Endothelial cell (in vitro differentiated cells): ENCODE data around the gene SCYL1. TPM values are rescaled to one million over a fixed set of nuclear protein-coding genes. Genes with fewer than 3 reads are reported as not detected.
A peak's percentile ranks its signal among the peaks of the same experiment; 100 is the strongest.

Experiments
- DNase-seq: peaks from one replicate; pipeline ENCODE4 v3.0.0; 2021; ENCODE audit warnings: low spot score
- H3K27ac Mint-ChIP-seq: one replicate; pipeline ENCODE4 v1.8.0; 2021; ENCODE audit warnings: mixed read lengths, inconsistent platforms; ENCODE audit not compliant: unreplicated experiment
- H3K27me3 Mint-ChIP-seq: one replicate; pipeline ENCODE4 v1.8.0; 2021; ENCODE audit warnings: mild to moderate bottlenecking, moderate library complexity, mixed read lengths, inconsistent platforms; ENCODE audit not compliant: unreplicated experiment
- H3K36me3 Mint-ChIP-seq: one replicate; pipeline ENCODE4 v1.8.0; 2021; ENCODE audit warnings: mild to moderate bottlenecking, low read depth, mixed read lengths, inconsistent platforms; ENCODE audit not compliant: unreplicated experiment
- H3K4me1 Mint-ChIP-seq: one replicate; pipeline ENCODE4 v1.8.0; 2021; ENCODE audit warnings: mild to moderate bottlenecking, mixed read lengths, inconsistent platforms; ENCODE audit not compliant: unreplicated experiment
- H3K4me3 Mint-ChIP-seq: one replicate; pipeline ENCODE4 v1.8.0; 2021; ENCODE audit warnings: mild to moderate bottlenecking, mixed read lengths, inconsistent platforms; ENCODE audit not compliant: unreplicated experiment
- H3K9me3 Mint-ChIP-seq: one replicate; pipeline ENCODE4 v1.8.0; 2021; ENCODE audit warnings: mixed read lengths, inconsistent platforms; ENCODE audit not compliant: unreplicated experiment
- total RNA-seq: library from RNA; stranded (reverse); fragmentation: NEBNext Ultra II Directional; extraction: Animal tissue kit (Norgen Biotek cat#: 25700); gene quantifications from one replicate; pipeline ENCODE4 v1.2.1, GENCODE V29; 2021; ENCODE audit not compliant: unreplicated experiment
- TF ChIP-seq, protein P1 (sequence below): fragments of 200-600 bp; sonication (generic); IDR thresholded peaks from one replicate; pipeline ENCODE4 v1.5.0; 2021; ENCODE audit warnings: antibody characterized with exemption; ENCODE audit not compliant: unreplicated experiment

SCYL1 gene
- total RNA-seq, 1 donor from 2014 or later, result 99.1 TPM

DNA sequence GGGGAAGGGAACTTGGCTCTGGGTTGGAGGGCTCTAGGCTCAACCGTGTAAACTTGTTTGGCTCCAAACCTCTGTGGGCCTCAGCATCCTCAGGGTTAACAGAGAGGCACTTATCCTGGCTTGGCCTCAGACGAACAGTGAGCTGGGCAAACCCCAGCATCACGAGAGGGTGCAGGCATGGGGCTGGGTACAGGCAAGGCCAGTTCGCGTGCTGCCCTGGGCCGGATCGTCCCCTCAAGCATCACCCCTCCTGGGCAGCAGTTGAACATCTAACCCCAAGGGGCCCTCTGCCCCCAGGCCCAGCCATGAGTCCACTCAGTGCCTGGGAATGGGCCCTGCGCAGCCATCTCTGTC lies 52.9 kb downstream of the SCYL1 start:
- no peak overlapping the region for H3K4me3 Mint-ChIP-seq
- TF ChIP-seq, protein P1, sequence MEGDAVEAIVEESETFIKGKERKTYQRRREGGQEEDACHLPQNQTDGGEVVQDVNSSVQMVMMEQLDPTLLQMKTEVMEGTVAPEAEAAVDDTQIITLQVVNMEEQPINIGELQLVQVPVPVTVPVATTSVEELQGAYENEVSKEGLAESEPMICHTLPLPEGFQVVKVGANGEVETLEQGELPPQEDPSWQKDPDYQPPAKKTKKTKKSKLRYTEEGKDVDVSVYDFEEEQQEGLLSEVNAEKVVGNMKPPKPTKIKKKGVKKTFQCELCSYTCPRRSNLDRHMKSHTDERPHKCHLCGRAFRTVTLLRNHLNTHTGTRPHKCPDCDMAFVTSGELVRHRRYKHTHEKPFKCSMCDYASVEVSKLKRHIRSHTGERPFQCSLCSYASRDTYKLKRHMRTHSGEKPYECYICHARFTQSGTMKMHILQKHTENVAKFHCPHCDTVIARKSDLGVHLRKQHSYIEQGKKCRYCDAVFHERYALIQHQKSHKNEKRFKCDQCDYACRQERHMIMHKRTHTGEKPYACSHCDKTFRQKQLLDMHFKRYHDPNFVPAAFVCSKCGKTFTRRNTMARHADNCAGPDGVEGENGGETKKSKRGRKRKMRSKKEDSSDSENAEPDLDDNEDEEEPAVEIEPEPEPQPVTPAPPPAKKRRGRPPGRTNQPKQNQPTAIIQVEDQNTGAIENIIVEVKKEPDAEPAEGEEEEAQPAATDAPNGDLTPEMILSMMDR, result no peak
- no peaks in the 10 kb centered on the region for H3K9me3 Mint-ChIP-seq
- peaks cover 3% of the 10 kb centered on the region for H3K36me3 Mint-ChIP-seq
- no peak for DNase-seq
- no peak overlapping the region for H3K27ac Mint-ChIP-seq
- peaks cover 16% of the 10 kb centered on the region for H3K4me1 Mint-ChIP-seq
- H3K27me3 Mint-ChIP-seq, result peaks cover 32% of the 10 kb centered on the region

DNA sequence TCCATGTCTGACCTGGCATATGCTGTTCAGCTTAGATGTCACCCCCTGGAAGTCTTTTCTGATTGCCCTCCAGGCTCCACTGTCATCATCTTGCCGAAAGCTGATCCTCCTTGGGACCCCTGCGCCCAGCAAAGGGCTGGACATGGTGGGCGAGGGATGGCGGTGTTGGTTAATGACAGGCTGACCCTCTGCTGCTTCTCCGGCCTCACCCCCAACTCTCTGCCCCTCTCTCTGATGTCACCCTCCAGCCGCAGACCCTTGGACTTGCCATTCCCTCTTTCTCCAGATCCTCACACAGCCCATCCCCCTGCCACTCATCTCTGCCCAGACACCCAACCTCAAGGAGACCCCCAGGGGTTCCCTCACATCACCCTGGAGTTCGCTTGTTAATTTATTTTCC lies 53.3 kb downstream of the SCYL1 start:
- Mint-ChIP-seq H3K9me3 (no peaks in the 10 kb centered on the region), H3K27me3 (peaks cover 35% of the 10 kb centered on the region), H3K27ac (peak overlapping the region; percentile 61), H3K4me1 (peaks cover 14% of the 10 kb centered on the region), H3K36me3 (peaks cover 3% of the 10 kb centered on the region), H3K4me3 (peak overlapping the region; percentile 56)
- TF ChIP-seq, protein P1, result no peak
- DNase-seq, result no peak

DNA sequence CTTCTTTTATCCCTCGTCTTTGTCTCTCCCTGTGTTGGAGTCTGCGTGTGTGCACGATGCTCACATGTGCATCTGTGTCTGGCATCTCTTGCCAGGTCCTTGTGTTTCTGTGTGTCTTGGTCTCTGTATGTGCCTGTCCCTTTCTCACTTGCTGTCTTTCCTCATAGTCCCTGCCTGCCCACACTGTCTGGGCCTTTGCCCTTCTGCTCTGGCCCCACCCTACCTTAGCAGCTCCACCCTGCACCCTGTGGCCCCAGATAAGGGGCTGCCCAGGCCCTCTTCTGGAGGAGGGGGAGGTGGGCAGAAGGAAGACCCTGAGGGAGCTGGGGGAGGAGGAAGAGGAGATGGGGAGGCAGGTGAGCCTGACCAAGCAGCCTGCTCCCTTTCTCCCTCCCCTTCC lies 53.8 kb downstream of the SCYL1 start:
- H3K27me3 Mint-ChIP-seq, result peaks cover 39% of the 10 kb centered on the region
- no peaks in the 10 kb centered on the region for H3K9me3 Mint-ChIP-seq
- H3K27ac Mint-ChIP-seq, result peak overlapping the region; percentile 61
- H3K4me3 Mint-ChIP-seq, result peak overlapping the region; percentile 56
- peaks cover 3% of the 10 kb centered on the region for H3K36me3 Mint-ChIP-seq
- no peak for DNase-seq
- H3K4me1 Mint-ChIP-seq, result peaks cover 15% of the 10 kb centered on the region
- TF ChIP-seq, protein P1, result no peak

DNA sequence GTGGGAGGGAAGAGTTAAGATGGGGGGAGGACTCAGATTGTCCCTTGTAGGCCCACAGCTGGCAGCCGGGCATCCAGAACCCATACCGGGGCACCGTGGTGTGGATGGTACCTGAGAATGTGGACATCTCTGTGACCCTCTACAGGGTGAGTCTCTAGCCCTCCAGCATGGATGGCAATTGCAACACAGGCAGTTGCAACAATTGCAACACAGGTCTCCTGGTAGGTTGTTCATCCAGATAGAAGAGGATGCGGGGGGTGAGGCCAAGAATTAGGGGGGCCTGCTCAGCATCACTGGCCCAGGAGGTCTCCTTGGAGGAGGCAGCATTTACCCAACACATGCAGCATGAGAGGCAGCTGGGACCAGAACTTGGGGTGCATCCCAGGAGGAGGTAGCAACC lies 54.4 kb downstream of the SCYL1 start:
- Mint-ChIP-seq H3K9me3 (no peaks in the 10 kb centered on the region), H3K27me3 (peaks cover 44% of the 10 kb centered on the region), H3K4me3 (no peak overlapping the region), H3K36me3 (peaks cover 3% of the 10 kb centered on the region), H3K27ac (no peak overlapping the region), H3K4me1 (peaks cover 13% of the 10 kb centered on the region)
- no peak for DNase-seq
- TF ChIP-seq, protein P1, result no peak

DNA sequence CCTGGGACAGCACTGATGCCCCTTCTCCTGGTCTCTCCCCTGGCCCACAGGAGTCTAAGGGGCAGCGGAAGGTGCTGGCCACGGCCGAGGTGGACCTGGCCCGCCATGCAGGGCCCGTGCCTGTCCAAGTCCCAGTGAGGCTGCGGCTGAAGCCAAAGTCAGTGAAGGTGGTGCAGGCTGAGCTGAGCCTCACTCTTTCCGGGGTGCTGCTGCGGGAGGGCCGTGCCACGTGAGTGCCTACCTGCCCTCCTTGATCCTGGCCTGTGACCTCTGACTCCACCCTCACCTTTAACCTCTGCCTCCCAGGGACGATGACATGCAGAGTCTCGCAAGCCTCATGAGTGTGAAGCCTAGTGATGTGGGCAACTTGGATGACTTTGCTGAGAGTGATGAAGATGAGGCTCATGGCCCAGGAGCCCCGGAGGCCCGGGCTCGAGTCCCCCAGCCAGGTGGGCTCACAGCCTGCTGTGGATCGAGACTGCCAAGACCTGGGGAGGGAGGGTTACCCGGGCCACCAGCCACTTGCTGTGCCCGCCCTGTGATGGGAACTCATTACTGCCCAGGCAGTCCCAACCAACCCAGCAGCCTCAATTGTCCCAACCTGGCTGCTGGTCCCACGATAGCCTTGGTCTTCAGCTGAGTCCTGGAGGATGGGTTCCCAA lies 55.3 kb downstream of the SCYL1 start:
- no peak for DNase-seq
- TF ChIP-seq, protein P1, result no peak
- H3K27ac Mint-ChIP-seq, result no peak overlapping the region

More for the DNA sequence above, 55.3 kb downstream of the SCYL1 start:
- Mint-ChIP-seq H3K36me3 (peaks cover 3% of the 10 kb centered on the region), H3K4me3 (no peak overlapping the region), H3K4me1 (peaks cover 8% of the 10 kb centered on the region), H3K27me3 (peaks cover 43% of the 10 kb centered on the region), H3K9me3 (no peaks in the 10 kb centered on the region)
